Measurements from ENCODE around the gene SLC12A5. TPM values are rescaled to one million over a fixed set of nuclear protein-coding genes. Genes with fewer than 3 reads are reported as not detected.

SLC12A5 gene
- total and polyA plus RNA-seq, 2 donors (not counting 1 experiment from before 2014, with no cell fraction given): 0.32 TPM; not detected in 1

DNA sequence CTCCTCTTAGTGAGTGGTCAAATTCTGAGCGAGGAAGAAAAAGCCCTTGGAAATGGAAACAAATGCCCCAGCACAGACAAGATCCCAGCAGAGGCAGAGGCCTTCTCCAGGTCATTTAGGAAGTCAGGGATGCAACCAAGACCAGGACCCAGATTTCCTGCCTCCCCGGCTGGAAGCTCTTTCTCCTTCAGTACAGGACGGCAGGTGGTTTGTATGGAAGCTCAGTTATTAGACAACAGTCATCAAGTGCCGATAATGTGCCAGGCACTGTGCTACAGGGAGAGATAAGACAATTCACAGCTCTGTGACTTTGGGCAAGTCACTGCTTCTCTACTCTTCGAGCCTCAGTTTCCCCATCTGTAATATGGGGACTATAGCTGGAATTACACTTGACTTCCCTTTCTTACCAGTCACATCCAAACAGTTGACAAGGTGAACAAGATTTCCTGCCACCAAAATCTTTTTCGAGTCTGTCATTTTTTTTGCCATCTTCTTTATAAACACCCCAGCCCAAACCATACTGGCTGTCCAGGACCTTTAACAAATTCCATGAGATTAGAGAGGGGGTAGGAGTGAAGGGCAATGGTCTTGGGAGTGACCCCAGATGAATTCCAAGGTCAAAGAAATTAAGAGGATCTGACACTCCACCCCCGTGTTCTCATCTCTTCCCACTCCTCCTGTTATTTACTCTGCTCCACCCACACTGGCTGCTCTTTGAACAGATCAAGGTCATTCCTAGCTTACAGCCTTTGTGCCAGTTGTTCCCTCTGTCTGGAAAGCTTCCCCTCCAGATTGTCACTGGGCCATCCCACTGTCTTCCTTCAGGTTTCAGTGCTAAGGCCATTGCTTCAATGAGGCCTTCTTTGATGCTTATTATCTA lies 14.3 kb upstream of the SLC12A5 start:
- peak overlapping the region; percentile 82 for H3K4me2 ChIP-seq (replicated peaks; ENCODE audit: low read depth, low read length, poor library complexity, severe bottlenecking)
- Mint-ChIP-seq H3K4me1 (peaks cover 41% of the 10 kb centered on the region), H3K27ac (peak overlapping the region; percentile 63), H3K9me3 (ENCODE audit: insufficient read depth) (no peaks in the 10 kb centered on the region), H3K4me3 (peak overlapping the region; percentile 72), H3K27me3 (peaks cover 51% of the 10 kb centered on the region)
- intact Hi-C loops (cut with micrococcal nuclease): loop anchor here (1.0 to 2.0 kb wide), 3 partner anchors 27 to 392 kb away; partner anchors contain the start of gene ELMO2
- H3K4me3 ChIP-seq (ENCODE audit: control extremely low read depth in 1 of 5, extremely low read depth in 1 of 5, insufficient read depth in 1 of 5, low read depth in 2 of 5, low read length in 4 of 5): no peak overlapping the region
- TF ChIP-seq EZH2 (IDR thresholded peaks at IDR 0.05; ENCODE audit: borderline replicate concordance, insufficient read depth, low read depth, low read length, poor library complexity, severe bottlenecking): no peak
- TF ChIP-seq, protein P1, sequence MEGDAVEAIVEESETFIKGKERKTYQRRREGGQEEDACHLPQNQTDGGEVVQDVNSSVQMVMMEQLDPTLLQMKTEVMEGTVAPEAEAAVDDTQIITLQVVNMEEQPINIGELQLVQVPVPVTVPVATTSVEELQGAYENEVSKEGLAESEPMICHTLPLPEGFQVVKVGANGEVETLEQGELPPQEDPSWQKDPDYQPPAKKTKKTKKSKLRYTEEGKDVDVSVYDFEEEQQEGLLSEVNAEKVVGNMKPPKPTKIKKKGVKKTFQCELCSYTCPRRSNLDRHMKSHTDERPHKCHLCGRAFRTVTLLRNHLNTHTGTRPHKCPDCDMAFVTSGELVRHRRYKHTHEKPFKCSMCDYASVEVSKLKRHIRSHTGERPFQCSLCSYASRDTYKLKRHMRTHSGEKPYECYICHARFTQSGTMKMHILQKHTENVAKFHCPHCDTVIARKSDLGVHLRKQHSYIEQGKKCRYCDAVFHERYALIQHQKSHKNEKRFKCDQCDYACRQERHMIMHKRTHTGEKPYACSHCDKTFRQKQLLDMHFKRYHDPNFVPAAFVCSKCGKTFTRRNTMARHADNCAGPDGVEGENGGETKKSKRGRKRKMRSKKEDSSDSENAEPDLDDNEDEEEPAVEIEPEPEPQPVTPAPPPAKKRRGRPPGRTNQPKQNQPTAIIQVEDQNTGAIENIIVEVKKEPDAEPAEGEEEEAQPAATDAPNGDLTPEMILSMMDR (IDR thresholded peaks at IDR 0.05): no peak
- no peak overlapping the region for H3K27ac ChIP-seq (ENCODE audit: low read length in 2 of 2)
- 89% methylated on average over 1 of the region's 7 CpGs for WGBS (ENCODE audit: insufficient coverage)
- ATAC-seq (ENCODE audit: low read depth) (no peak), DNase-seq (no peak)
- H3K9ac ChIP-seq (ENCODE audit: low read length): no peak overlapping the region
- peak overlapping the region; percentile 64 for H2AFZ ChIP-seq (ENCODE audit: insufficient read depth, low read depth, low read length, poor library complexity, severe bottlenecking)
- no peaks in the 10 kb centered on the region for H3K36me3 ChIP-seq (replicated peaks in 1 of 2; ENCODE audit: control extremely low read depth in 1 of 2, control insufficient read depth in 1 of 2, extremely low read depth in 1 of 2, insufficient read depth in 2 of 2, low read length in 1 of 2)
- H3K27me3 ChIP-seq (replicated peaks in 1 of 4; ENCODE audit: control extremely low read depth in 1 of 4, control insufficient read depth in 3 of 4, insufficient read depth in 4 of 4, low read length in 3 of 4): peaks cover 0 to 49% (median 27%) of the 10 kb centered on the region in 4 experiments
- peaks cover 41 to 45% of the 10 kb centered on the region in 2 donors for H3K4me1 ChIP-seq (ENCODE audit: control insufficient read depth in 2 of 2, insufficient read depth in 2 of 2, low read length in 2 of 2)
- no peaks in the 10 kb centered on the region for H4K20me1 ChIP-seq (ENCODE audit: control insufficient read depth, insufficient read depth, low read length, poor library complexity, severe bottlenecking)
- ChIA-PET POLR2A (interaction anchor here (0.6 to 1.2 kb wide), 5 partner anchors 11 to 155 kb away, joined by 3 to 5 read pairs (median 3); no protein-coding TSS in a partner anchor), CTCF (interaction anchor here (0.6 to 4.9 kb wide), 31 partner anchors 9 to 423 kb away, joined by 3 to 84 read pairs (median 4); partner anchors contain the start of genes ELMO2, PCIF1, SLC12A5 and ZNF335)
- no peaks in the 10 kb centered on the region for H3K79me2 ChIP-seq (ENCODE audit: control insufficient read depth, insufficient read depth, low read length)
- peaks cover 0 to 39% (median 0%) of the 10 kb centered on the region in 3 donors for H3K9me3 ChIP-seq (ENCODE audit: control extremely low read depth in 1 of 3, control insufficient read depth in 2 of 3, insufficient read depth in 1 of 3, low read length in 2 of 3)
